ENCODE results near the gene SPACDR. TPM values are rescaled to one million over a fixed set of nuclear protein-coding genes. Genes with fewer than 3 reads are reported as not detected.

Gene SPACDR
- 0.44 and 5.0 TPM in 2 replicates for total RNA-seq

GRCh38 chr7:100464210-100464660 is at the start of gene SPACDR:
TSS of gene SPACDR (minus strand) at chr7:100464260. CDS start at chr7:100464025, 235 bp downstream.

GRCh38 chr7:100483722-100484672 is 19.9 kb upstream of the SPACDR start, which contains the start of gene NYAP1:
TSS of gene NYAP1 (plus strand) at chr7:100483927. CDS start at chr7:100485312, 1,385 bp downstream.

GRCh38 chr7:100478958-100479660 is 15.0 kb upstream of the SPACDR start, which contains the start of gene TSC22D4:
TSS of gene TSC22D4 (minus strand) at chr7:100479214. CDS start at chr7:100478038, 1,176 bp downstream.

GRCh38 chr7:100429637-100430492 is 34.2 kb downstream of the SPACDR start, which contains the start of gene MEPCE:
TSS of gene MEPCE (plus strand) at chr7:100429831. CDS start at chr7:100430019, 188 bp downstream.

GRCh38 chr7:100428199-100428966 is 35.7 kb downstream of the SPACDR start, which contains the start of gene ZCWPW1:
TSS of gene ZCWPW1 (minus strand) at chr7:100428703. CDS start at chr7:100420649, 8,054 bp downstream.

Other genes with a start within 250 kb of the SPACDR start
- gene PVRIG, start 244.3 kb downstream of the SPACDR start, total RNA-seq, result not detected in 2 replicates
- gene SPDYE3, start 156.6 kb downstream of the SPACDR start, total RNA-seq, result not detected in 2 replicates
- gene PILRB, start 106.1 kb downstream of the SPACDR start, total RNA-seq, result 3.2 and 6.1 TPM in 2 replicates
- gene PILRA, start 90.8 kb downstream of the SPACDR start, total RNA-seq, result 1.2 TPM in 1 of 2 replicates, not detected in the other
- 2.1 and 3.2 TPM in 2 replicates for gene ZCWPW1, start 35.6 kb downstream of the SPACDR start, total RNA-seq
- gene MEPCE, start 34.4 kb downstream of the SPACDR start, total RNA-seq, result 28.8 and 29.5 TPM in 2 replicates
- gene PPP1R35, start 27.8 kb downstream of the SPACDR start, total RNA-seq, result 7.6 and 8.8 TPM in 2 replicates
- 37.2 and 43.4 TPM in 2 replicates for gene TSC22D4, start 15.0 kb upstream of the SPACDR start, total RNA-seq
- 0.59 and 0.94 TPM in 2 replicates for gene NYAP1, start 19.7 kb upstream of the SPACDR start, total RNA-seq
- 17.9 and 35.0 TPM in 2 replicates for gene AGFG2, start 74.9 kb upstream of the SPACDR start, total RNA-seq
- gene SAP25, start 109.6 kb upstream of the SPACDR start, total RNA-seq, result not detected in 2 replicates
- gene LRCH4, start 121.9 kb upstream of the SPACDR start, total RNA-seq, result 21.3 and 44.0 TPM in 2 replicates
- not detected in 2 replicates for gene FBXO24, start 122.1 kb upstream of the SPACDR start, total RNA-seq
- gene PCOLCE, start 138.1 kb upstream of the SPACDR start, total RNA-seq, result 692 and 708 TPM in 2 replicates
- 17.6 and 21.9 TPM in 2 replicates for gene MOSPD3, start 148.3 kb upstream of the SPACDR start, total RNA-seq
- 1.4 TPM in 1 of 2 replicates, not detected in the other for gene TFR2, start 177.3 kb upstream of the SPACDR start, total RNA-seq
- gene ACTL6B, start 192.2 kb upstream of the SPACDR start, total RNA-seq, result not detected in 2 replicates
- gene GNB2, start 209.5 kb upstream of the SPACDR start, total RNA-seq, result 134 and 160 TPM in 2 replicates
- gene GIGYF1, start 230.0 kb upstream of the SPACDR start, total RNA-seq, result 9.1 and 11.0 TPM in 2 replicates
- gene POP7, start 241.9 kb upstream of the SPACDR start, total RNA-seq, result 22.4 and 26.2 TPM in 2 replicates

All from cardiac ventricle fibroblast (primary cell).